PFSK-1 (cell line): ENCODE measurements around the gene CTDSPL.

Experiments used
- FOXP2 ChIP-seq: optimal IDR thresholded peaks from 2 replicates; pipeline ENCODE3; 2011; ENCODE audit warnings: borderline replicate concordance, control low read depth, inconsistent platforms; ENCODE audit not compliant: insufficient read depth; ENCODE audit errors: extremely low read length, extremely low read depth
- POLR2AphosphoS5 ChIP-seq: IDR thresholded peaks from 2 replicates; pipeline ENCODE4 v1.6.1; 2012; ENCODE audit warnings: low read depth, mild to moderate bottlenecking, control low read depth, low read length, moderate library complexity
- SIN3A ChIP-seq: IDR thresholded peaks from 2 replicates; pipeline ENCODE4 v1.6.1; 2012; ENCODE audit warnings: mild to moderate bottlenecking, low read length, moderate library complexity, borderline replicate concordance; ENCODE audit not compliant: insufficient read depth
- TAF1 ChIP-seq: IDR thresholded peaks from 2 replicates; pipeline ENCODE4 v1.6.1; 2012; ENCODE audit warnings: low read length, control low read depth, borderline replicate concordance; ENCODE audit not compliant: insufficient read depth
- TF ChIP-seq, protein P1 (sequence below), 2 experiments: IDR thresholded peaks; 2 replicates each; pipeline versions ENCODE4 v1.6.1 to v1.8.0; 2011 to 2012; ENCODE audit warnings: low read depth in 2 of 2, low read length in 2 of 2, control low read depth in 1 of 2, inconsistent platforms in 1 of 2, mild to moderate bottlenecking in 1 of 2, moderate library complexity in 1 of 2; ENCODE audit not compliant: insufficient read depth in 1 of 2

The CTDSPL gene

DNA sequence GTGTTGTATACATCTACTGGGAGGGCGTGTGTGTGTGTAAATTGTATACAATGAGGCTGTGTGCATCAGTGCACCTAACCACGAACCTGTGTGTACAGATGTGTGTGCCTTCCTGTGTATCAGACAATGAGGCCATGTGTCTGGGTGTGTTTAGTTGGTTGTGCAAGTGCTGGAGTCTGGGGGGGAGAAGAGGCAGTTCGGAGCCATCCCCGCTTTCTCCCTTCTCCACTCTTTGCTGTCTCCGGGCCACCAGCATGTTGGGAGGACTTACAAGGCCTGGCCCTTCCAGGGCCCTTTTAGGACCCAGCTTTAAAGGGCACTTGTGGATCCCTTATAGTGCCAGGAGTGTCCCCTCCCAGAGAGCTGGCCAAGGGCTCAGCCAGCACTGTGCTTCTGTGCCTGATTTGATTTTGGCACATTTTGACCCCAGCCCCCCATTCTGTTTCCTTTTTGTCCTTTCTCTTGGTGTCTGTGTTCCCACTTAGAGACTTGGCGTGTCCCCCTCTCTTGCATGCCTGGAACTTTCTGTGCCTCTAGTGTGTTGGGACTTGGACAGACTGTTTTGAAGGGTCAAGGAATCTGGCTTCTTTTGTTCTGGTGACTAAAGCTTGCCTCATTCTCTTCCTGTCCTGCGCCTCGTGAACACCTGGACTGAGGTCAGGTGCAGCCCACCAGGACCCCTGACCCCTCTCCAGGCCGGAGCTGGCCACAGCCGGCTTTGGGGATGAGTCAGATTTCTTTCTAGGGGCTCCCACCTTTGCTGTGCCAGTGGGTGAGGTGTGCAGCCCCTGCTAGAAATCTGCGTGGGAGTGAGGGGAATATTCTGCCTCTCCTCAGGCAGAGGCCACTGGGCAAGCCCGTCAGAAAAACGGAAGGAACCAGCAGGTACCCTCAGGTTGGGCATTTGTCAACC is 1.5 kb downstream of the CTDSPL start:
- TF ChIP-seq TAF1 (no peak), SIN3A (no peak), POLR2AphosphoS5 (no peak), FOXP2 (no peak)
- TF ChIP-seq, protein P1, sequence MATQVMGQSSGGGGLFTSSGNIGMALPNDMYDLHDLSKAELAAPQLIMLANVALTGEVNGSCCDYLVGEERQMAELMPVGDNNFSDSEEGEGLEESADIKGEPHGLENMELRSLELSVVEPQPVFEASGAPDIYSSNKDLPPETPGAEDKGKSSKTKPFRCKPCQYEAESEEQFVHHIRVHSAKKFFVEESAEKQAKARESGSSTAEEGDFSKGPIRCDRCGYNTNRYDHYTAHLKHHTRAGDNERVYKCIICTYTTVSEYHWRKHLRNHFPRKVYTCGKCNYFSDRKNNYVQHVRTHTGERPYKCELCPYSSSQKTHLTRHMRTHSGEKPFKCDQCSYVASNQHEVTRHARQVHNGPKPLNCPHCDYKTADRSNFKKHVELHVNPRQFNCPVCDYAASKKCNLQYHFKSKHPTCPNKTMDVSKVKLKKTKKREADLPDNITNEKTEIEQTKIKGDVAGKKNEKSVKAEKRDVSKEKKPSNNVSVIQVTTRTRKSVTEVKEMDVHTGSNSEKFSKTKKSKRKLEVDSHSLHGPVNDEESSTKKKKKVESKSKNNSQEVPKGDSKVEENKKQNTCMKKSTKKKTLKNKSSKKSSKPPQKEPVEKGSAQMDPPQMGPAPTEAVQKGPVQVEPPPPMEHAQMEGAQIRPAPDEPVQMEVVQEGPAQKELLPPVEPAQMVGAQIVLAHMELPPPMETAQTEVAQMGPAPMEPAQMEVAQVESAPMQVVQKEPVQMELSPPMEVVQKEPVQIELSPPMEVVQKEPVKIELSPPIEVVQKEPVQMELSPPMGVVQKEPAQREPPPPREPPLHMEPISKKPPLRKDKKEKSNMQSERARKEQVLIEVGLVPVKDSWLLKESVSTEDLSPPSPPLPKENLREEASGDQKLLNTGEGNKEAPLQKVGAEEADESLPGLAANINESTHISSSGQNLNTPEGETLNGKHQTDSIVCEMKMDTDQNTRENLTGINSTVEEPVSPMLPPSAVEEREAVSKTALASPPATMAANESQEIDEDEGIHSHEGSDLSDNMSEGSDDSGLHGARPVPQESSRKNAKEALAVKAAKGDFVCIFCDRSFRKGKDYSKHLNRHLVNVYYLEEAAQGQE (IDR thresholded peaks at IDR 0.05; ENCODE audit: insufficient read depth in 1 of 2, low read depth in 2 of 2, low read length in 2 of 2), result no peak

DNA sequence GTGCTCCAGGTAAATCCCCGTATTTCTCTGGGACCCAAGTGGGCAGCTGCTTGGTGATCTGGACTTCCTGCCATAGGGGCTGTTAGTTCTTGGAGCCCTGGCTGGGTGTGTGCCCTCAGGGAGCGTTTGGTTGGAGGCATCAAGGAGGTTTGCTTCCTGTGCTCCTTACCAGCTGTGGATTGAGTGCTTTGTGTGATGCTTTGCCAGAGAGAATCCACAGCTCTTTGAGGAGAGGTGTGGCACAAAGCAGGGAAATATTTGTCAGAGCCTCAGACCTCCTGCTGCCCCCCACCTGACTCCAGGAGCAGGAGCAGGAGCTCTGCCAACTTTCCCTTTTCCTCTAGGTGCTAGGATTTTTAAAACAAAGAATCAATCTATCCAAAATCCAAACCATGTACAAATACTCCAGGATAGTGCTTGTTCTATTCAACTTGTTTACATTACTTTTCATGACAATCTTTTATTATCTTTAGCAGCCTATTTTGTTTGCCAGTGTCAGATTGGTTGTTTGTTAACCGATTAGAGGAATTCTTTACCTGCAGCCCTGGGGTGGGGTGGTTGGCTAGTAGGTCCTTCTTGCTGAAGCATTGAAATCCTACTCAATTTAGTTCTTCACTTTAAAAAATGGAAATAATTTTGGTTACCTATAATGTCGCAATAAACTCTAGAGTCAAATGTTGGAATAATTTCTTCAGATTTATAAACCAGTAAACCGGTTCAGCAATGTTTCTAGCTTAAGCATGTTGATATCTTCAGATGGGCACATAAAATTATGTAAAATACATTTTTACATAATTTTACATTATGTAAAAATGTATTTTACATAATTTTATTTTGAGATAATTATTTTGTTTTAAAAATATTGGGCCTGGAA is 2.5 kb downstream of the CTDSPL start:
- TF ChIP-seq SIN3A (no peak), POLR2AphosphoS5 (no peak), TAF1 (no peak)

DNA sequence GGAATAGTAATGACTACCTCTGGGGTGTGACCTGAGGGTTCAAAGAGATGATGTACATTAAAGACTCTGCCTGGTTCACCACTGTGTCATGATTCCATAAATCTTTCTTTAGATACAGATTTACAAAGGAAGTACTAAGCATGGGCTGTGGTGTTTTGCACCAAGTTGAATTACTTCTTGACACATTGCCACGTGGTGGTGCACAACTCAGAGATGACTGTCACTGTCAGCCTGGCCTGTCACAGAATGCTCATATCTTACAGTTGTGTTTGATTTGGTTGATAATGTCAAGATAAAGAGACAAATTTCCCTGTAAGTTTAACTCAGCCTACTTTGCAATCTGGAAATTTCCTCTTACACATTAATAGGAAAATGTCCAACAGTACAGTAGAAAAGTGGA is 3.2 kb downstream of the CTDSPL start:
- TF ChIP-seq TAF1 (no peak), FOXP2 (no peak), POLR2AphosphoS5 (no peak), SIN3A (no peak)
- TF ChIP-seq, protein P1 (IDR thresholded peaks at IDR 0.05; ENCODE audit: insufficient read depth in 1 of 2, low read depth in 2 of 2, low read length in 2 of 2), result no peak

DNA sequence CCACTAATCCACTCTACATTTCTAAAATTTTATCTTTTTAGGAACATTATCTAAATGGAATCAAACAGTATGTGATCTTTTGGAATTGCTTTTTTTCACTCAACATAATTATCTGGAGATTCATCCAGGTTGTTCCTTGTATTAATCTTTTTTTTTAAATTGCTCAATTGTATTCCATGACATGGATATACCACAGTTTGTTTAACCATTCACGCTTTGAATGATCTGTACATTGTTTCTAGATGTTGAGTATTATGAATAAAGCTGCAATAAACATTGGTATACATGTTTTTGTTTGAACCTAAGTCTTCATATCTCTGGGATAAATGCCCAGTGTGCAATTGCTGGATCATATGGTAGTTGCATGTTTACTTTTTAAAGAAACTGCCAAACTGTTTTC is 5.5 kb downstream of the CTDSPL start:
- no peak for TF ChIP-seq SIN3A
- TF ChIP-seq, protein P1 (IDR thresholded peaks at IDR 0.05; ENCODE audit: insufficient read depth in 1 of 2, low read depth in 2 of 2, low read length in 2 of 2), result no peak
- TF ChIP-seq TAF1, result no peak
- no peak for TF ChIP-seq POLR2AphosphoS5
- TF ChIP-seq FOXP2, result no peak

DNA sequence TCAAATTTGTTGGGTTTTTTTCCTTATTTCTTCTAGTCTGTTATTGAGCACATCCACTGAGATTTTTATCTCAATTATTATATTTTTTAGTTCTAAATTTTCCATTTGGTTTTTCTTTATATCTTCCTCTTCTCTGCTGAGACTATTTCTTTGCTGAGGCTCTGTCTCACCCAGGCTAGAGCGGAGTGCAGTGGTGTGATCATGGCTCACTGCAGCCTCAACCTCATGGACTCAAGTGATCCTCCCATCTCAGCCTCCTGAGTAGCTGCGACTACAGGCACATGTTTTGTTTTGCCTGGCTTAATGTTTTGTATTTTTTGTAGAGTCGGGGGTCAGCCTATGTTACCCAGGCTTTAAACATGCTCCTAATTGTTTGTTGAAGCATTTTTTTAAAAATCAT is 10.2 kb downstream of the CTDSPL start:
- TF ChIP-seq FOXP2 (no peak), SIN3A (no peak), POLR2AphosphoS5 (no peak), TAF1 (no peak)
- TF ChIP-seq, protein P1 (IDR thresholded peaks at IDR 0.05; ENCODE audit: insufficient read depth in 1 of 2, low read depth in 2 of 2, low read length in 2 of 2), result no peak
